ENCODE results near the gene PITPNM3. TPM values are rescaled to one million over a fixed set of nuclear protein-coding genes. Genes with fewer than 3 reads are reported as not detected.

Gene PITPNM3
- total RNA-seq, 1 donor from 2014 or later, result 0.20 TPM

DNA sequence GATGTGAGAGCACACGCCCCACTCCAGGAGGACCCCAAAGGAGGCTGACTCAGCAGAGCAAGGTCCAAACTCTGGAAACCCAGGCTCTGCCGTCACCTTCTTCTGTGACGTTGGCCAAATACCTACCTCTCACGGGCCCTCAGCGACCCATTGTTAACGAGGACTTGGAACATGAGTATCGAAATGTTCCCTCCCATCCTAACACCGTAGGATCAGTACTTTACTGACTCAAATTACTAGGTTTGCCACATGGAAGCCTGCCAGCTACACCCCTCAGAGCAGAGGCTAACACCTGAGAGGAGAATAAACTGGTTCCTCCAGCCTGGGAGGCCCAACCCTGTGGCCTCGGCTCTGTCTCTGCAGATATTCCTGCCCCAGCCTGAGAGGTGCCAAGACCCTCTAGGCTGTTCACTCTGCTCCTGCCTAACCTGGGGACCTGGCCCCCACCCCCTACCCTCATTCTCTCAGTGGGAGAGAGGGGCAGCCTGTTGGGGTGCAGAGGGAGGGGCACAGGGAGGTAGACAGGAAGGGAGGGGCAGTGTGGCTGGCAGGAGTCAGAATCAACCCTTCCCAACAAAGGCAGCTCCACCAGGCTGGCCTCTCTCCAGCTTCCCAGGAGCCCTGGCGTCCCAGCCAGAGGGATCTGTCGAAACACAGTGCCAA is 4.4 kb downstream of the PITPNM3 start:
- no peak for DNase-seq (ENCODE audit: low read depth in 2 of 2)

DNA sequence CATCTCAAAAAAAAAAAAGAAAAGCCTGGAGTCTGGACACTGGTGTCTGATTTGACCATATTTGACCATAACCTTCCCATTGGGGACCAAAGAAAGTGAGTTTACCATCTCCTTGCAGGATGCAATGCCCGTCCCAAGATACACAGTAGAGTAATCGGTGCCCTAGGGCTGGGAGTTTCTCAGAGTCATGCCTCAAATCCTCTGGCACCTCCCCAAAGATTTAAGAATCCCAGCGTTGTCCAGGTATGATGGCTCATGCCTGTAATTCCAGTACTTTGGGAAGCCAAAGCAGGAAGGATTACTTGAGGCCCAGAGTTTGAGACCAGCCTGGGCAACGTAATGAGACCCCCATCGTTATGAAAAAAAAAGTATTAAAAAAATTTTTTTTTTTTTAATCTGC is 5.0 kb downstream of the PITPNM3 start:
- DNase-seq (ENCODE audit: low read depth in 2 of 2), result no peak

DNA sequence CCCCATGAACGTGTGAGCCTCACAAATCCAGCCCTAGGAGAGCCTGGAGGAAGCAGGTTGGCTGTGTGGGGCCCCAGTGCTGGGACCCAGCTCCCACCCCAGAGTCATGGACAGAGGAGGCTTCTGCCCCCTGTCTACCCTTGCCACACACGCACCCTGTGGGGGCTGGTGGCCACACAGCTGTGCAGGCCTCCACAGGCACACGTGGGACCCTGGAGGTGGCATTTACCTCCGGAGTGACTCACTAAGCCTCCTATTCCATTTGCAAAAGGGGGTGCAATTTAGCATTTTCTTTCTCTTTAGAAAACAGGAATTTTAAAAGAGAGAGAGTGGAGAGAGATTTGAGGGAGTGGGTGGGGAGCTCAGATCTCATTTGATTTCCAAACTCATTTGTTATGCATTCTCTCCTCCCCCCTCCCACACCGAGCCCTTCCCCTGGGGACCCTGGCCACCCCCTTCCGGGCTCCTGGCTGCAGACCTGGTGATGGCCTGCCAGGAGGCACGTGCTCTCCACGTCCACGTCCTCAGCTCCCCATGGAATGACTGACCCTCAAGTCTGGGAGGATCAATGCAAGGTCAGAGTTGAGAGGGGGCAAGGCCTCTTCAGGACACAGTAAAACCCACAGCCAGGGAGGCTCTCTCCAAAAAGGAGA is 6.8 kb downstream of the PITPNM3 start:
- no peak for DNase-seq (ENCODE audit: low read depth in 2 of 2)

DNA sequence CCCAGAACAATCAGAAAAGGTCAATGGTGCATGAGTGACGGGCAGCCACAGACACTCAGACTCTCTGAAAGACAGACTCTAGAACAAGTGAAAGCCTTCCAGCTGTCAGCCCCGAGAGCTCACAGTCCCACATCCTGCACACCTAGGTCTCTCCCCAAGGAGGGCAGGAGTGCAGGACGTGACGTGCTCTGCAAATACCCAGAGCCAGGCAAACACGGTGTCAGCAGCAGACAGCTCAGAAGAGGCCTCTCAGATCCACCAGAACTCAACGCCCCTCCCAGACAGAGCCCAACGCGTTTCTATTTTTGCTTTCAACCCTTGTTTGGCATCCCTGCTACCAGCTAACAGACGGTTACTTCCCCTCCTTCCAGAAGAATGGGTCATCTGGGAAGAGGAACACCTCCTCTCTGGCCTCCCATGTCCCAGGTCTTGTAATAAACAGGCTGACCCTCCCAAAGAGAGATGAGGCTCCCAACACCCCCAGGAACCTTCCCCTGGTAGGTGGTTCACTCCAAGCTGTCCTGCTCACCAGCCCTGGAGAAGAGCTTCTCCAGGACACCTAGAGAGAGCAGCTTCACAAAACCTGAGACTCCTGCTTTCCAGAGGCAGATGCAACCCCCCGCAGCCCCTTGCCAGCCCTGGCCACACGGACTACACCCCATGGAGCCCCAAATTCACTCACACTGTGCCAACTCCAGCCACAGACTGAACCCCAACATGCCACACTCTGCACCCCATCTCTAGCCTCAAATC is 7.6 kb downstream of the PITPNM3 start:
- no peak for DNase-seq (ENCODE audit: low read depth in 2 of 2)

DNA sequence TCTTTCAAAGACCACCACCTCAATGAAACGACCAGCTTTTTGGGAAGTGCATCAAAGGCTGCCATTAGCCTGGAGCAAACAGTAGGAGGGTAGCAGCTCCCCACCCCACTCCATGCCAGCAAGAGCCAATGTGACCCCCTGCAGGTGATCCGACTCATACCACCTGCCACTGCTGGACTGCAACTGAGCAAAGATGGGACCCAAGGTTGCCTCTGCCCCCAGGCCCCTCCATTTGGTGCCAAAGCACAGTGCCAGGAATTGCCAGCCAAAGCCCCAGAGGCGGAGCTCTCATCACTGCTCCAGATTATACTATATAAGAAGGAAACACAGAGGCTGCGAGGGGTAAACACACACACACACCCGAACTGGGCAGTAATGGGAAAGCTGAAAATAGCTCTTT is 8.3 kb downstream of the PITPNM3 start:
- DNase-seq (ENCODE audit: low read depth in 2 of 2), result no peak

DNA sequence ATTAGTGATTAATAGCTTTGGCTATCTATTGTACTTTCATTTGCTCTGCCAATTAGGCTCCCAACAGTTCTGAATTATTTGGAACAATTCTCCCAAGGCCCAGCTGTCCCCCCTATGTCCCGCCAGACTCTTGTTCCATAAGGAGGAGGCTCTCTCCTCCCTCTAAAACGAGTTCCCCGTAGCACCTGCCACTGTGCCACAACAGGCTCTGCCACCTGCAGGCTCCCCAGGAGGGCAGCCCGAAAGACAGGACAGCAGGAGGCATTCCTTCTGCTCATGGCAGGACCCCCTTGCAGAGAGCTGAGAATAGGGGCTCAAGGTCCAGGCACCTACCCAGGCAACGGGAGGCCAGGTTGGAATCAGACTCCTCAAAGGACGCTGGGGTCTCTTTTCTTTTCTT is 9.0 kb downstream of the PITPNM3 start:
- DNase-seq (ENCODE audit: low read depth in 2 of 2), result no peak

DNA sequence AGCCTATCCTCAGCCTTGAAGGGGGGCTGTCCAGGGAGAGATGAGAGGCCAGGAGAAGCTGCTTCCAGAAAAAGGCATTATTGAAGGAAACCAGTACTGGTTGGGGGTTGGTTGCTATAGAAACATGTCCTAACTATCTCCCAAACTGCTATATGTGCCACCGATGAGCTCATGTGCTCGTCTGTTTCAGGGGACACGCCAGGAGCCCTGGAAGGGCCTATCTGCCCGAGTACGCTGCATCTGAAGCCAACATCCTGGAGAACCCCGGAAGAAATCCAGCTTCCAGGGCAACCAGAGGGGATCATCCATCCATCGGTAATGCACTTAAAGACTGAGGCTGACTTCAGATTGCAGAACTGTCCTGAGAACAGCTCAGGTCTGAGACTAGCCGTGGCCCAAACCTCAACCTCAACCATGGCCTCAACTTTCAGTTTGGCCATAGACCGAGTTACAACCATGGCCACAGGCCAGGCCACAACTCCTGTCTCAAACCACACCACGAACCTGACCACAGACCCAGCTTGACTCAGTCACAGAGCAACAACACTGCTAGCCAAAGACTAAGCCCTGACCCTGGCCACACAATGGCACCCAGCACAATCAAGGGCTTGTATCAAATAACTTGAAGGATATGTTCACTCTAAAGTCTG is 10.2 kb downstream of the PITPNM3 start:
- no peak for DNase-seq (ENCODE audit: low read depth in 2 of 2)

DNA sequence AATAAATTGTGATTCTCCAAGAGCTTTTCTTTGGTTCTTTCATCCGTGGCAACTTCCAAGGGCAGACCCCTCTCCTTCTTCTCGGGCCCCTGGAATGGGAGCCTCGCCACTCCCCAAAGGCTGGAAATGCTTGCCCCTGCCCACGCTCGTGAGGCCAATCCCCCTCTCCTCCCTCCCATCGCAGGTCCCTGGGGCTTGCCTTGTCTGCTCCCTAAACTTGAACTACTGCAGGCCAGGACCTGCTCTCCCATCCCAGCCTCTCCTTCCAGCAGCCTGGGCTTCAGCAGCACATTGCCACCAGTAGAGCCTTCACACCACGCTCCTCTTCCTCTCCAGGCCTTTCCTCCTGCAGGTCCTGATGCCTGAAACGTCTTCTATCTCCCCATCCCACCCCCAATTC is 11.1 kb downstream of the PITPNM3 start:
- DNase-seq (ENCODE audit: low read depth in 2 of 2), result no peak

DNA sequence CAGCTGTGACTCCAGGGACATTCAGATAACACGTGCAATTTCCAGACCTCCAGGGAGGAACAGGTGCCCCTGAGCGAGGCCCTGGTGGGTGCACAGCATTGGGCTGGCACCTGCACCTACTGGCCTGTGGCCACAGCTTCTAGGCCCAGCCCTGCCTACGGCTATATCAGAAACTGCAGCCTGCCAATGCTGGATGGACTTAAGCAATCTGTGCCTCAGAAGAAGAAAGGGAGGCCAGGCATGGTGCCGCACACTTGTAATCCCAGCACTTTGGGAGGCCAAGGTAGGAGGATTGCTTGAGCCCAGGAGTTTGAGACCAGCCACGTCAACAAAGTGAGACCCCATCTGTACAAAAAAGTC is 12.4 kb downstream of the PITPNM3 start:
- no peak for DNase-seq (ENCODE audit: low read depth in 2 of 2)

DNA sequence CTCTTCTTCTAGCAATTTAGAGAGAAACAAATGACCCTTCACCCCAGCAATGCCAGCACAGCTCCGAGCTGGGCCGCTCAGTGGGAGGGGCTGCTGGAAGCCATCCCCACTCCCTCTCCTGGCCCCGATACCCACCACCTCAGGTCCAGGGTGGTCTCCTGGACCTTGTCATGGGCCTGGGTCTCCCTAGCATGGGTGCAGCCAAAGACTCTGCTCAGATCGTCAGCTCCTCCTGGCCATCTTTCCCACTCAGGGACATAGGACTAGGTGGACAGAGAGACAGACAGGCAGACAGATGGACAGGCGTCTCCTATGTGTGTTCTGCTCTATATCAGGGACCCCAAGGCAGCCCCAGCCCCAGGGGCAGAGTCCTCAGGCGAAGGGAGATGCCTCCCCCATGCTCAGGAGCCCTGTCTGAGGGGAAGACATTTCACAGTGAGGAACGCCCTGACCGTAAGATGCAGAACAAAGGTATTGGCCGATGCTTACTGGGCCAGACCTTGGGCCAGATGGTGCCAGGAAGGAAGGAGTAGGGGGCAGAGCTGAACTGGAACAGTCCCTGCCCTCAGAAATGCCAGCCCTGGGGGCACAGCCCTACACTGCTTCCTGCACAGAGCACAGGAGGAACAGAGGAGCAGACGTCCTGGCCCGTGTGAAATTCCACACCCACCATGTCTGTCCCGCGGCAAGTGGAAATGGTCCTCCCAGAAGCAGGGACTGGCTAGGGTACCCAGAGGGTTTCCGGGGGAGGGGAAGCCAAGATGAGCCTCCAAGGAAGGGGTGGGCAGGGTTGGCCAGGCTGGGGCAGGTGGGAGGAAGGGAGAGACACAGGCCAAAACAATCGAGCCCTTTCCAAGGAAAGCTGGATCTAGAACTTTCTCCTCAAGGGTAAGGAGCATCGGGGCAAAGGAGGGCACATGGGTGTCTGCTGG is 13.0 kb downstream of the PITPNM3 start:
- no peak for DNase-seq (ENCODE audit: low read depth in 2 of 2)

DNA sequence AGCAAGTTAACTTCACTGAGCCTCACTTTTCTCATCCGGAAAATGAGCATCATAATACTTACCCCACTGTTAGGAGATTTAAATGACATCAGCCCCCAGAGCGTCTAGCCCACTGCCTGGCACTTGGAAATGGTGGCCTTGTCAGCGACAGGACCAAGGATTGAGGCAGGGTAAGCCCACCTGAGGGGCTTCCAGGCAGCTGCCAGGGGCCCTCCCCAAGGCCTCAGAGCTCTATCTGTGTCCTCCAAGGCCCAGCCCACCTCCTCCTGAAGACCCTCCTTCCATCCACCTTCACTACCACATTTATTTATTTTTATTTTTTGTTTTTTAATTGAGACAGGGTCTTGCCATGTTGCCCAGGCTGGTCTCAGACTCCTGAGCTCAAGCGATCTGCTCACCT is 13.8 kb downstream of the PITPNM3 start:
- no peak for DNase-seq (ENCODE audit: low read depth in 2 of 2)

DNA sequence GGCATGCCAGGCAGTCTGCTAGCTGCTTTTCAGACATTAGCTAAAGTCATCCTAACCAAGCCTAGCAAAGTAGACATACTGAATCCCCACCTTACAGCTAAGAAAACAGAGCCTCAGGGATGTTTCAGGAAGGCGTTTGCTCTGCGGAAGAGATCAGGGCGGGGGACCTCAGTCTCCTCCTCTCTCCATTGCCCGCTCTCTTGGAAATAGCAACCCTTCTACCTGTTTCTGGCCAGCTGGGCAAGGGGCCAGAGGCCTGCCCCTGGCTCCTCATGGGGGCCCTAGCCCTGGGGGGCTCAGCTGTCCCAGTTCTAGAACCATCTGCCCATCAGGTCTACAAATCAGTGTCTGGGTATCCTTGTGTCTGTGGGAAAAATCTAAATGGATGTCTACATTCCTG is 14.5 kb downstream of the PITPNM3 start:
- no peak for DNase-seq (ENCODE audit: low read depth in 2 of 2)

DNA sequence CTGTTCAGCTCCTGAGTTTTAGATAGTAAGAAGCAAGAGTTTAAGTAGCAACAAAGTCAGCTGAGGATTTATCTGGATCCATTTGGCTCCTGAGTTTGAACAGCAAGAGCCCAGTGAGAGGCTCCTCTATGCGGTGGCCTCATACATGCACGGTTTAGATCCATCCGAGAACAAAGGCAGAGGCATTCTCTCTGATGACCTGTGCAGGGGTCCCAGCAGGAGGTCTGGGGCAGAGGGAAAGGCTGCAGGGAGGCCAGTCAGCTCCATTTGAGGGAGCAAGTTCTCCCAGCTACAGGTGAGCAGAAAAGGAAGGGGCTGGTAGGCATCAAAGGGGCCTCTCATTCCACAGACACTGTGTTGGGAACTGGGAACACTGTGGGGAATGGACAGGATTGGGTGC is 16.5 kb downstream of the PITPNM3 start:
- DNase-seq (ENCODE audit: low read depth in 2 of 2), result no peak

DNA sequence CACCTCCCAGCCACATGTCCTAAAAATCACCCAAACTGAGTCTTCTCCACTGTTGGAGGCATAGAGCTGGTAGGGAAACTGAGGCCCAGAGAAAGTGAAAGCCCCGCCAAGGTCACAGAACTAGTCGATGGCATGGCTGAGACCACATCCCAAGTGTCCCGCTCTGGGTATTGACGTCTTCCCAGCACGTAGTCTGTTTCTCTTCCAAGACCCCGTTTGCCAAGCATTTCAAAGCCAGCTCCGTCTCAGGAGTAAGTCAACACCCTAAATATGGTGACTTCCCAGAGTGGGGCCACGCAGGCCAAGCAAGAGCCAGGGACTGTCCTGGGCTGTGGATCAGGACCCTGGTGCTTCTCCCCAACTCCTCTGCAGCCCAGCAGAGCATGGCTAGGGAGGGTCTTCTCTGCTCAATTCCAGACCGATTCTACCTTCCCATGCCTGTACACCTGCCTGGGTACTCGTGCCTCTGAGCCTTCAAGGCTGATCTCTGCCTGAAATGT is 19.7 kb downstream of the PITPNM3 start:
- no peak for DNase-seq (ENCODE audit: low read depth in 2 of 2)

DNA sequence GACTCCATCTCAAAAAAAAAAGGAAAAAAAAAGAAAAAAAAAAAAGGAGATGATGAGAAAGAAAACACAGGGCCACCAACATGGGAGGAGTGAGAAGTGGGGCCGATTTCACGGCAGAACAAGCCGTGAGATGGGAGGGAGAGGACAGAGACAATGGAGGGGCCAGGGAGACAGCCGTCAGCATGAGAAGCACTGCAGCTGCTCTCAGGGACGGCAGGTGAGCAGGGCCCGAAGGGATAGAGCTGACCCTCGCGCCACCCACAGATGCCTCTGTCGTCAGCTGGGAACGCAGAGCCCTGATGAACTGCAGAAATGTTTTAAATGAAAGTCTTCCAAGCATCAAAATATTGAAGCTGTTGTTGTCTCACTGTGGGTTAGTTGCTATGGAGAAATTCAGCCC is 20.3 kb downstream of the PITPNM3 start:
- no peak for DNase-seq (ENCODE audit: low read depth in 2 of 2)

DNA sequence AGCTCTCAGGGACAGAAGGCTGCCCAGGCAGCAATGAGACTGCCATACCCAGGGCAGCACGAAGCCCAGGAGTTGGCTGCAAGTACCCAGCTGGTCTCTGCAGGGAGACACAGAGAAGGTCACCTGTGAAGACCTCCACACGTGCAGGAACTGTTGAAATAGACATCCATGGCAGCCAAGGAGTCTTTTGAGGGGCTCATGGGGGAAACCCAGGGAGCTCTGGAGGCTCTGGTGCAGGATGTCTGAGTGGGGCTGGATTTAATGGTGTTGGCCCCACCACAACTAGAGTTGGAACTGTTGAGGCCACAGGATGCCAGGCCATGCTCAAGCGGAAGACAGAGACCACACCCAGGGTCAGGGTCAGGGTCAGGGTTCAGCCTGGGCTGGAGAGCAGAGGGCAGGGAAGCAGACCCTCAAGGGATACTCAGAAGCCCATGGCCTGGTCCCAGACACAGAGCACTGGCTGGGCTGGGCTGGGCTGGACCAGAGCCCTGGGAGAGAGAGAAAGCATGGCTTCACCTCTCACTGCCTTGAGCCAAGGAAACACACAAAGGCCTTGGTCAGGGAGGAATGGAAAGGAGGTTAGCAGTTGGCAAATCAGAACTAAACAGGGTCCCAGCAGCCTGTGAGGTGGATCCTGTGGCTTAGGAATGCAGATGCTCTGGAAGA is 21.4 kb downstream of the PITPNM3 start:
- DNase-seq (ENCODE audit: low read depth in 2 of 2), result no peak

DNA sequence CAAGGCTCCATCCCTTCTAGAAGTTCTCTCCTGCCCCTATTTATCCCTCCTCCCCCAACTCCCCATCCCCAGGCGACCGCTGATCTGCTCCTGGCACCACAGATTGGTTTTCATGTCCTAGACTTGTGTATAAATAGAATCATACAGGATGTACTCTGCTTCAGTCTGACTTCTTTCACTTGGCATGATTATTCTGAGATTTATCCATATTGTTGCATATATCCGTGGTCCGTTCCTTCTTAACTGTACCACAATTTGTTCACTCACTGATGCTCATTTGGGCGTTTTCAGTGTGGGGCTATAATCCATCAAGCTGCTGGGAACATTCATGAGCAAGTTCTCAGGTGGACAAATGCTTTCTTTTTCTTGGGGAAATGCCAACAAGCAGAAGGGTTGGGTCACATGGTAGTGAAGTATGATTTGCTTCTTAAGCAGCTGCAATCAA is 23.9 kb downstream of the PITPNM3 start:
- DNase-seq (ENCODE audit: low read depth in 2 of 2), result no peak

DNA sequence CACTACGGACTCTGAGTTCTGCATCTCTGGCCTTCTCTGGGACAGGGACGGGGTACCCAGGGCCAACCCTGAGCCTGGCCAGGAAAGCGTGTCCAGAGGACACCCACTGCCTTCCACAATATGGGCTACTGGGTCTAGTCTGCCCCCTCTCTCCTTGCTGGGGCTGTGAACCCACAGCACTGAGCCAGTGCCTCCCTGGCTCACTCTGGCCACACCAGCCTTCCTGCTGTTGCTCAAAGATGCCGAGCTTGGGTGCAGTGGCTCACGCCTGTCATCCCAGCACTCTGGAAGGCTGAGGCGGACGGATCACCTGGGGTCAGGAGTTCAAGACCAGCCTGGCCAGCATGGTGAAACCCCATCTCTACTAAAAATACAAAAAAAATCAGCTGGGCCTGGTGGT is 24.8 kb downstream of the PITPNM3 start:
- DNase-seq (ENCODE audit: low read depth in 2 of 2), result no peak

DNA sequence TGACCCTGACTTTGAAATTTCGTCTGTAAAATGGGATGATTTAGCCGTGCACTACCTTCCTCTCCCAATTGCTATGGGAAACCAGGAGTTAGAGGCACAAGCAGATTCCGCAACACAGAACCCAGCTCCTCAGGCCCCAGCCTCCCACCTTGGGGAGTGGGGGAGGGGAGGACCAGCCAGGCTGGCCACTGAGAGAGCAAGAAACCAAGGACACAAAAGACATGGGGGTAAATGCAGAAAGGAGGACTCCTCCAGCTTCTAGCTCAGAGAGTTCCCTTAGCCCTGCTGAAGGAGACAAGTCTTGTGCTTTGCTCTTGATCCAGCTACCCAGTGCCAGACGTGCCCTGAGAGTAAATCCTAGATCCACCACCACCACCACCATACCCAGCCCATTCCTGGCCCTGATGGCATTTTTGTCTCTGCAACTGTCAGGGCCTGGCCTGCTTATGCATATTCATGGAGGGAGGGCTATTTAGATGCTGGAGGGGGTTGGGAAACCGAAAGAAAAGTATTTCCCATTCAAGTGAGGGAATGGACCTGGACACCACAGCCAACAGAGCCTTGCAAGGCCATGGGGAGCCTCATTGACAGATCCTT is 25.9 kb downstream of the PITPNM3 start:
- no peak for DNase-seq (ENCODE audit: low read depth in 2 of 2)

DNA sequence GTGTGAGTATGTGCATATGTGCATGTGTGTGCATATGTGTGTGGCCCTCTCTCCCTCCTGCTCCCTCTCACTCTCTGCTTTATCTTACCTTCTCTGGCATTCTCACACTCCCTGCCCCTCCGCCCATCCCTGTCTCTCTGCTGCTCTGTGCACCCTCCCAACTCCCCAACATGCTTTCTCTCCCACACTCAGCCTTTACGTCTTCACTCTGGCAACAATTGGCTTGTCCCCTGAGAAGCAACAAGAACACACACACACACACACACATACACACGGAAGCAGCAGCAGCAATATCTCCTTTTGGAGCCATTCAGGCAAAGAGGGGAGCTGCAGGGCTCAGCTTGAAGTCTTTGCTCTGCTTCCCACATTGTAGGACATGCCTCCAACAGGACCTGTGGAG is 27.8 kb downstream of the PITPNM3 start:
- no peak for DNase-seq (ENCODE audit: low read depth in 2 of 2)
